Peyer's patch (tissue), 4 donors: ENCODE measurements around the gene LMBR1.

Experiments
- CTCF ChIP-seq, 6 experiments: fragments of 450-650 bp in 4 of 6; fragments of 200-600 bp in 2 of 6; sonication (generic) in 1 of 6; IDR thresholded peaks; one replicate each; pipeline ENCODE4 v1.5.1; 2017 to 2019; ENCODE audit warnings: antibody characterized with exemption in 6 of 6, mild to moderate bottlenecking in 3 of 6, moderate library complexity in 1 of 6
- POLR2A ChIP-seq, 2 donors: fragments of 450-650 bp; IDR thresholded peaks; one replicate each; pipeline ENCODE4 v1.5.1; 2017; ENCODE audit warnings: antibody characterized with exemption in 2 of 2, mild to moderate bottlenecking in 2 of 2, moderate library complexity in 2 of 2

GRCh38 chr7:156919132-156919713, 26.2 kb upstream of the LMBR1 start:
- TF ChIP-seq POLR2A (IDR thresholded peaks at IDR 0.05) (no peak), CTCF (IDR thresholded peaks at IDR 0.05) (no peak)
